Retina (tissue), 1 donor: ENCODE results near the gene ARHGAP28.

Source experiments
- DNase-seq: peaks from one replicate; pipeline ENCODE4 v3.0.0-alpha.2; 2016

Gene ARHGAP28

DNA sequence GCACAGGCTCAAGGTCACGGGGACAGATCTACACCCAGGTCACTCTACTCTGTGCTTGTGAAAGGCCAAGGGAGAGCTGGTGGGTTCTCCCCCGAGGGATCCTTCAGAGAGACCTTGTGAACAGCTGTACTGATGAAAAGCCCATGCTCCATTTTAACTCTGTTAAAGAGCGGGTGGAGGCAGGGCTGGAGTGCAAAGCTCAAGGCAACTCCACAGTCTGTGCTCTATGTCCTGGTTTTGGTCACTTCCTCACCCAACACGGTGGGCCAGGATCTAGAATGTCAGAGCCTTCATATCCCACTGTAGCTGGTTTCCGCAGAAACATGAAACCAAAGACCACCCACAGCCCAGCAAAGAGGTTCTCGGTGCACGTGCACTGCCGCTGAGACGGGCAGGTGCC, 210.9 kb downstream of the ARHGAP28 start:
- DNase-seq, result no peak

DNA sequence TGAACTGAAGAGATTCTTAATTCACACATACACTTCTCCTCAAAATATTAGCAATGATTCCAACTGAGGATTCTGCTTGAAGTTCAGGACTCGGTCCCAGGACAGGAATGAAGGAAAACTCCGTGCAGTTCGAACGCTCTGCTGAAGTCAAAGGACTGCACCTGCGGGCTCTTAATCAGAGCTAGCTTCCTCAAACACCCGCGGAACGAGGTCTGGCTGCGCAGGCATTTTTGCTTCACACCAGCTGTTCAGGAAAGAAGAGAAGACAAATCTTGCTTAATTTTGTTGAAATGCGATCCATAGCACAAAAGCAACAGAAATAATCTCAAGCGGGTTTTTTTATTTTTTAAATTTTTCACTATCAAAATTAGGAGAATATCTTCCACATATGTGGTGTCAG, 212.5 kb downstream of the ARHGAP28 start:
- DNase-seq, result no peak

DNA sequence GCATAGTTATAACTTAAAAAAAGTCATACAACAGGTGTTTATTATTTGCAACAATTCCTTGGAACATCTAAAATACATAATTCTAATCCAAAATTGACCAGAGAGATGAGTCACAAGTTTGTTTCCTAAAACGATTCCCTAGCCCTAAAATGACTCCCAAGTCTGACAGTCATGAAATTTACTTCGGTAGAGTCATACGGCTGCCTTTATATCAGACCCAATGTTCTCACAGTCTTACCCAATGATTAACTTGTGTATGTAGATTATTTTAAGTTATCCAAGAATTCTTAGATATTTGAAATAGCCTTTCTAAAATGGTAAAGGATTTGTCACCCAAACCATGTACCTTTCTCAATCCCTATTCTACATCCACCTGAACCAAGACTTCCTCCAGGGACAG, 213.2 kb downstream of the ARHGAP28 start:
- DNase-seq, result no peak

DNA sequence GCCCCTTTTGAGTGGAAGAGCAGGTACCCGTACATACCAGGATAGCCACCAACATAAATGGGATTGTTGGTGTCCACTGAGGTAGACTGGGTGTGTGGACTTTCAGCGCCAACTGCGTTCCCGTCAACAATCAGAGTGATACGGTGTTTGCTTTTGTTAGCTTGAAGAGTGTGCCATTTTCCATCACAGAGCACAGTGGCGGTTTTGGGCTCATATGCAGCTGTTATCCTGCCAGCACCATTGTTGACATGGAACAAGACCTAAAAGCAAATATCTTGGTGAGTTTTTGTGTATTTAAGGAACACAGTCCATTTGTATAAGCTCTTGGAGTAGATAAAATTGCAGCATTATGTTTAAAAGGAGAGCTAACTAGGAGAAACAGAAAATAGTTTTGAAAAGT, 213.6 kb downstream of the ARHGAP28 start:
- no peak for DNase-seq

DNA sequence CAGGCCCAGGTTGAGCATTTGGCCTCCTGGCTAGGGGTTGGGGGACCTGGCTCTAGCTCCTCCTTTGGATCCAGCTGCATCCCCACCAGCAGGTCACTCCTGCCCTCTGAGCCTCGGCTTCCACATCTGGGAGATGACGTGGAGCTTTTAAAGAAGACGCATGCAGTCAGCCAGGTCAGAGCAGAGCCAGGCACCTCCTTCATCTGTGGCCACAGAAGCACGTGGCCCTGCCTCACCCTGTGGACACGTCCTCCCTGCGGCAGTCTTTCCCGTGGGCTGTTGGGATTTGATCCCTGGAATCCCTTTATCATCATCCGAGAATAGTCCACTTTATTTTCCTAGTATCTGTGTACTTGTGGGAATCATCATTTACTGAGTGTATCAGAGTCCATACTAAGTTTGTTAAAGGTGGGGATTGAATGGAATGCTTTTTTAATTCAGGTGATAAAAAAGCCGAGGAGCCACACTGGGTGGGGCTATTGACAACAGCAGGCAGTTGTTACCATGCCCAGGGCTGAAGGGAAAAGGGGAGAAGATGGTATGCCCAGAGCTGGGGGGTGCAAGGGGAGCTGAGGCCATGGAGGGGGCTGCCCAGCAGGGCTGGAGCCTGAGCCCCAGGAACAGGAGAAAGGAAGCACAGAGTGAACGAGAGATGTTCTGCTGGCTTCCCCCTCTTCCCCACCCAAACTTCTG, 218.0 kb downstream of the ARHGAP28 start:
- no peak for DNase-seq

DNA sequence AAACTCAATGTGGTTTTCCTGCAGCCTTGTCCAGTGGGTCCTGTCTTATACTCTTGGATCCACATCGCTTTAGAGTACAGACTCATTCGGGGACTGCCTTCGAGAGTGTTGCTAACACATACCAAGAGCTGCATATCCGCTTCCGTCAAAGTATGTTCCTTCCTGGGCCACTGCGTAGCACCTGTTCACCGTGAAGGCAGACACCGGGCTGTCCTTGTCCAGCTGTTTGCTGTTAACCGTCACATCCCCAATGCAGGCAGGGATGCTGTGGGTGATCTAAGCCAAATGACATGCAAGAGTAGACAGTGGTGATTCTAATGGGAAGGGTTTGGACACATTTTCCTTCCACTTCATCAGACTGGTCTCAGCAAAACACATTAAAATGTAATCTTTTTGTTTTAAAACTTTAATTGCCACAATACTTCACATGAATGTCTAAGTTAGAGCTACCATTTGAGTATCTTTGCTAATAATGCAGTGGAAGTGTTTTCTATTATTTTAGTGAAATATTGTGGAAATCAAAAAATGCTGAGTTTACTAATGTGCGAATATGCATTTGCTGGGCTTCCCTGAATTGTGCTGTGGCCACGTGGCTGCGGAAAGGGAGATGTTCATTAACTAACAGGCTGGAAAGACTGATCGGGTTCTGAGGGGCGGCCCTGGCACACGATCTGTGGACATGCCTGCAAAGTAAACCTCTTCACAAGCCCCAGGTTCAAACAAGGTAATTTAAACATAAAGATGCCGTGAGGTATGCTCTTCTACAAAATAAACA, 219.0 kb downstream of the ARHGAP28 start:
- DNase-seq, result no peak

DNA sequence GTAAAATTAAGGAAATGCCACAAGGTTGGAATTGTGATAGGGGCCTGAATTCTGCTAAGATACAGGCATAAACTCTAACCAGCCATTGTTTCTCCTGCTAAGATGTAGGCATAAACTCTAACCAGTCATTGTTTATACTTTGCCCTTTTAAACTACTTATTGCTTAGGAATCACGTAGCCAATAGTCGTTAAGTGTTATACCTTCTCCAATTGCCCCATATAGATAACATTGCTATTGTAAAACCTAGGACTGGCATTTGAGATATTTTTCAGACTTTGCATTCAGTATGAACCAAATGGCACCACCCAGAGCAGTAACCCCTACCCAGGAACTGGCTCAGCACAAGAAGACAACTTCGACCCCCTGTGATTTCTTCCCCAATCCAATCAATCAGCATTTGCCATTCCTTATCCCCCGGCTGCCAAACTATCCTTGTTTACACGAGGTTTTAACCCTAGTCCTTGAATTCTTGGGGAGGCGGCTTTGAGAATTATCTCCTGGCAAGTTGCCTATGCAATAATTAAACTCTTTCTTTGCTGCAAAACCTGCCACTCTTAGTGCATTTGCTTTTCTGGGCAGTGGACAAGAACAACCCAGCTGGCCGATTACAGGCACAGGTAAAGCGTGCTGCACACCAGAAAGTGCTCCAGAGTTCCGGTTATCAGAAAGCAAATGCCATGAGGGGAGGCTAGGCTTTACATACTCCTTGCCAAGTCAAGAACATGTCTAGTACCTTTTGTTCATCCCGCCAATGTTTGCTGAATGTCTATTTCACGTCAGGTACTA, 220.5 kb downstream of the ARHGAP28 start:
- DNase-seq, result no peak

DNA sequence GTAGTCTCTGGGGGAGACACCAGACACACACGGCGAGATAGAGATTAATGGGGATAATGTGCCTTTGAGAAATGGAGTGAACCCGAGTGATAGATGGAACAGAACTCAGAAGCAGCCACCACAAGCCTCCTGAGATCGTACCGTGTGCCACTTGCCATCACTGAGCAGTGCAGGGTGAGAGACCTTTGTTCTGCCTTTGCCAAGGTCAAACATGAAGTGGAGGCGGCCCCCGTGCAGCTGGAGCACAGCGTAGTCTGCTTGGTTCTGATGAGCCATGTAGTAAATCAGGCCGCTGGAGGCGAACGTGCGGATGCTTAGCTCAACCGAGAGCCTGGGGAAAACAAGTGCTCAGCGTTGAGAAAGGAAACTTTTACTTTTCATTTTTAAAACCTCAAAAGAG, 221.1 kb downstream of the ARHGAP28 start:
- DNase-seq, result no peak

DNA sequence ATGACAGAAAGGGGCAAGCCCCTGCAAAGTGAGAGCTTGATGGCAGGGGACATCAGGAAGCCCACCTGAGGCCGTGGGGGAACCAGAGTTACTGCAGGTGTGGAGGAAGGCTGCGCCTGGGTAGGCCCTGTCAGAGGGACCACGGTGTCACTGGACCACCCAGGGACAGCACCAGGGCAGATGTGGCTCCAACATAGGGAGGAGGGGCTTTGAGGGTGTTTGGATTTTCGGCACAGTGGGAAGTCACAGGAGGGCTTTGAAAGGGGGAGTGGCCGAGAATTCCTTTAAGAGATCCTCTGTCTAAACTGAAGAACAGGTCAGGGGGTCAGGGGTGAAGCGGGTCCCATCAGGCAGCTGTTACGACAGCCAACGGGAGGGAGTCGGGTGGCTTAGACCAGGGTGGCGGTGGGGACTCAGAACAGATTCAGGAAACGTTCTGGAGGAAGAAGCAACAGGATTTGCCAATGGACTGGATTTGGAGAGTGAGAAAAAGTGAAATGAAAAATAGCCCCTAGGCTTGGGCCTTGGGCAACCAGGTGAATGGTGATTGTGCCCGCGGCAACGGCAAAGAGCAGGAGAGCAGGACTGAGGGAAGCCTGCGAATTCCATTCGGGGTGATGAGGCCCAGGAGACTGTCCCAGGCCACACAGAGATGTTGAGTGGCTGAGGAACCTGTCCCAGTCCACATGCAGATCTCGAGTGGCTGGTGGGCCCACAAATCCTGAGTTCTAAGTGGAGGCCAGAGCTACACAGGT, 222.0 kb downstream of the ARHGAP28 start:
- DNase-seq, result no peak

DNA sequence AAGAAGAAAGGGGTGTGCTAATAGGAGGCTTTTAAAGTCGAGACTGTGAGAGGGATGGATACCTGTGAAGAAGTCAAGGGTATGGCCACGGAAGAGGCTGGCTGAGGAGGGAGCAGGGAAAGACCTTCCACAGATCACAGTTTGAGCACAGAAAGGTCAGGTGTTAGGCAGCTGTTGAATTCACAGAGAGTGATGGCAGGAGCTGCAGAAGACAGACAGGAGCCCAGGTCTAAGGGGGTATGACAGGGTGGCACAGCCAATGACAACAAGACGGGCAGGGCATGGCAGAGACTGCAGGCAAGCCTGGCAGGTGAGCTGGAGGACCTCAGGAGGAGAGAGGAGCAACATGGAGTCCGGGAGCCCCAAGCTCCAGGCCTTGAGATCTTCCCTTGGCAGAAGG, 225.0 kb downstream of the ARHGAP28 start:
- no peak for DNase-seq

DNA sequence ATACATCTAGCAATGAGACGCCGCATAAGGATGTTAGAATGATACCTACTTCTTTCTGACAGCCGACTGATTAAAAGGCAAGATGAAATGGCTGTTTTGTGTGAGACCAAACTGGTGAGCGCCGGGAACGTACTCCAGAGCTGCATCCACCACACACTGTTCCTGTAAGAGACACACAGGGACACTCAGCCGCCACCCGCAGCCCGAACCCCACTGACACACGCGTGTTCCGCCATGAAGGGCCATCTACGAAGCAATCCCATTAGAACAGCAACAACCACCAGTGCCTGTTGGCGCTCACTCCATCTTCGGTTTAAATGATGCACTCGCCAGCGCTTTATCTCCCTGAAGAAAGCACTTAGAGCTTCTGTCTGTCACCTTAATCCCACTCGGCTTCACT, 225.8 kb downstream of the ARHGAP28 start:
- no peak for DNase-seq

DNA sequence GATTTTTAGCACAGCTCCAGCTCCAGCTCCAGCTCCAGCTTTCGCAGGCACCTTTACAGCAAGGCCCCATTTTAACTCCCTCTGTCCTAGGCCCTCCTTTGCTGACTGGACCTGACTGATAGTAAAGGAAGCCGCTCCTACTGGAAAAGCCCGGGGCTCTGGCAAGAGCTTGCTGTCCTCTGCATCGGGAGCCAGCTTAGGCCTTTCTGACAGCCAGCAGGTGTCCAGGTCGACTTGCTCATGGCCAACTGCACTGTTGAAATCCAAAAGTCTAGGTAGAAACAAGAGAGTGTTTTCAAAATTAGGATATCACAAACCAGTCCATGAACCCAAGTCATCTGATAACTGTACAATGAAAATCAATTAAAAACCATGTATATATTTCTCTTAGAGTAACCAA, 227.0 kb downstream of the ARHGAP28 start:
- DNase-seq, result no peak

DNA sequence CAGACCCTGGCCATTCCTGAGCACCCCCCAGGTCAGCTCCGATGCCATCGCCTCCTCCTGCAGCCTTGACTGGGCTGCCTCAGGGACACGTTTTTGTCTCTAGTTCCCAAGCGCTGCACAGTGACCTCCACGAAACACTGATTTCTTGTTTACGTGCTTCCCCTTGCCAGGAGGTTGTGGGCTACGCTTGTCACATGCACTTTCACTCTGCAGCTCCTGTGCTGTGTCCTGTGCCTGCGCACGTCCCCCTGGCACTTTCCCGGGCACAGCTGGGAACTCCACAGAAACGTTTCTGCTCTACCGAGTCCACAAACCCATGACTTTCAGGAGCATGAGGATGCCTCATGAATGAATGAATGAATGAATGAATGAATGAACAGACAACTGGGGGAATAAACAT, 227.5 kb downstream of the ARHGAP28 start:
- no peak for DNase-seq

DNA sequence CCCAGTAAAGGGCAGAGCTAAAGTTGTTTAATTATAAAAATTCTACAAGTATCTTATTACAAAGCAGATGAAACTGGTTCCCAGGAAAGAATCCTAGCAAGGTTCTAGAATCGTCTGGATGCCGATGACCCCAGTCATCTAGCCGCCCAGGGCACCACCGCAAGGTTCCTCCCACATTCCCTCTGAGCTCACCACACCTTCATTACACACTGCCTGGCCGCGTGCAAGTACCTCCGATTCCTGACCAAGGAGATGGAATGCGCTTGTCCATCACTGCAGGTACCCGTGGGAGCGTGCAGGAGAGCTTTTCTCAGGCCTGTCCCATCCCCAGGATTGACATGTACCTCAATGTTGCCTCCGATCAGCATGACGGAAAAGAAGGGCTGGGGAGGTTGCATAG, 229.6 kb downstream of the ARHGAP28 start:
- no peak for DNase-seq

DNA sequence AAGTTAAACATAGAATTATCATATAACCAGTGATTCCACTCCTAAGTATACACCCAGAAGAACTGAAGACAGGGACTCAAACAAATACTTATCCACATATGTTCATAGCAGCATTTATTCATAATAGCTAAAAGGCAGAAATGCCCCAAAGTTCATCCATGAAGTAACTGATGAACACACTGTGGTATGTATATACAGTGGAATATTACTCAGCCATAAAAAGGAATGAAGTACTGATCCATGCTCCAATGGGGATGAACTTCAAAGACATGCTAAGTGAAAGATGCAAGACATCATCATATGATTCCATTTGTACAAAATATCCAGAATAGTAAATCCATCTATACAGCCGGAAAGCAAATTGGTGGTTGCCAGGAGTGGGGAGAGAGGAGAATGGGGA, 230.6 kb downstream of the ARHGAP28 start:
- no peak for DNase-seq

DNA sequence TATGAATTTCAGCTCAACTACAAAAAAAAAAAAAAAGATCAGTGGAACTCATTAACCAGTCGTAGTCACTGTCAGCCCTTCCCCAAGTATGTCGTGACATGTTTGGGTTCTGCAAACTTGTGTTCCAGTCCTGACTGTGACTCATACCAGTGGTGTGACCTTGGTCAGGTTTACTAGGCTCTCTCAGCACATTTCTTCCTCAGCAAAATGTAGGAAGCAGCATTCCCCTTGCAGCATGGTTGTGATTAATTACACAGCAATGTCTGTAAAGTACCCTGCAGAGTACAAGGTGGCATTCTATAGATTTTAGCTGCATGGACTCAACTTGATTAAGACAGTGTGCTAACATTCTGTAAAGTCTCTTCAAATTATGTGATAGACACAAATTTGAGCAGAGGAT, 231.1 kb downstream of the ARHGAP28 start:
- DNase-seq, result no peak

DNA sequence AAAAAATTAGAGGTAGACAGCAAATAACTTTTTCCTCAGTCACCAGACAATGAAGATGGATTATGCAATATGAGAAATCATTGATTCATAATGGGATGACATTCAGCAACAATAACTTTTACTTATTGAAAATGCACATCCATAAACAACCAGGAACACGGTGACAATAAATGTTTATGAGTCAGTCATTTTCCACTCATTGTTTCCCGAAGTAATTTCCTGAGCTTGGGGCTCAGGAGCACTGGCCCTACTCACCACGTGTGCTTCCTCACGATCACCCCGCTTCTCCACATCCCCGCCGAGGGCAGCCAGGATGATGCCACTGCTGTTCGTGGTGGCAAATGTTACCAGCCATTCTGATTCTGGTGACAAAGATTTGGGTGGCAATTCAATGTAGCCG, 231.8 kb downstream of the ARHGAP28 start:
- no peak for DNase-seq

DNA sequence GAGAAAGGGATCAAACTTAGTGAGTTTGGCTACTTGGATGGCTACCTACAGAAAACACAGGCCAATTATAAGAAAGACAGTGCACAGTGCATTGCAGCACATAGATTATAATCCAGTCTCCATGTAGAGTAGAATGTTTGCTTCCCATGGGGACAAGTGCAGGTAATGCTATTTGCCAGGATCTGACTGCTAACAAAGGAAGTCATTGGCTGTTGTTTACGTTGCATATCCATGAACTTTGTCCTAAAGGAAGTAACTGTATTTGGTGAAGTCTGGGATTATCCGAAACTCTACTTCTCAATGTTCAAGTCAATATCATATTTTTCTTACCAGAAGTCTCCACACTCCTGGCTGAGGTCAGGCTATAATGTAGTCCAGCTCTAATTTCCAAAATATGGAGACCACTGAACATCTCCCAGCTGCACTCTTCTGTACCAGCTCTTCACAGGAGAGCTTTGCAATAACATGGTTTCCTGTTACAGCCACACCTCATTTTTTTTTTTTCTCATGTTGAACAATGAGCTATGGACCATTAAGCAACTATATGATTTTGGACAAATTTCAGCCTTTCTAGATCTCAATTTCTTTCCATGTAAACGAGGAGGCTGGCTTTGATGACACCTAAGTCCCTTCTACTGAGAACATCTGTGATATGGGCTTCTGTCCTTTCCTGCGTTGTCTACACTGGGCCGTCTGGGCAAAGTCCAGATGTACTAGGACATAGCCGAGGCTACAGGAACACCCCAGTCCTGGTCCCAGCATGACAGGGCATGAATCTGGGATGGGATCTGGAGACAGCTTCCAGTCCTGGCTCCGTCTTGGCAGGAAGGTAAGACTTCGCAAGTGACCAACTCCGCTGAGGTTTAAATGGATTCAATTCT, 233.3 kb downstream of the ARHGAP28 start:
- no peak for DNase-seq

DNA sequence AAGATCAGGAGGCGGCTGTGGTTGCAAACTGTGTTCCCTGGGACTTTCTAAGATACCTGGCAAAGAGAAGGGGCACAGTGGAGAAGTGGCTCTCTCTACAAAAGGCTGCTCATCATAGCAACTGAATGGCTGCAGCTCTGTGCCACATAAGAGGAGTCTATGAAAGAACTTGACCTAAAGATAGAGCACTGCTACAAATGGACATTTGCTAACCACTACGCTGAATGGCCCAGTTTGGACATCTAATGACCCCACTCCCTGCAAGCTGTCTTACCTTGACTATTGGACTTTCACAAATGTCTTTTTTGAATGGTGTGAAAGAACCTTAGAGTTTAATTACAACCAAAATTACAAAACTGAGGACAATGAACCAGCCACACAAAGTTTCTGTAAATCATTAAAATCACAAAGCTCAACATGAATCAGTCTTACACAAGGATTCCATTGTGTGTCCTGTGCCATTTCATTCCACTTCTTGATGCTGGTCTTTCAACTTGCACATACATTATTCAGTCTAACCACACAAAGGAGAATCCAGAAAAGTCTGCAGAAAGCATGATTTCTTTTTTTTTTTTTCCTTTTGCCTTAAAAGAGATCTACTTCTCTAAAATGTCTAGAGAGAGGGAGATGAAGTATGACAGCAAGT, 234.1 kb downstream of the ARHGAP28 start:
- DNase-seq, result no peak
